Tibial nerve (tissue), 4 donors: ENCODE data around the gene MMEL1.

ENCODE experiments used
- EP300 ChIP-seq, 2 donors: sonication (generic); formaldehyde crosslinking; IDR thresholded peaks; one replicate each; pipeline ENCODE4 v1.6.1; 2017; ENCODE audit warnings: antibody characterized with exemption in 2 of 2, mild to moderate bottlenecking in 1 of 2
- POLR2A ChIP-seq, 2 donors: fragments of 450-650 bp; IDR thresholded peaks; one replicate each; pipeline ENCODE4 v1.6.1; 2017; ENCODE audit warnings: antibody characterized with exemption in 2 of 2, mild to moderate bottlenecking in 2 of 2, moderate library complexity in 2 of 2
- TF ChIP-seq, protein P1 (sequence below), 5 experiments: fragments of 200-600 bp in 3 of 5; fragments of 450-650 bp in 2 of 5; sonication (generic) in 3 of 5; IDR thresholded peaks; one replicate each; pipeline ENCODE4 v1.5.1; 2016 to 2019; ENCODE audit warnings: antibody characterized with exemption in 5 of 5, mild to moderate bottlenecking in 3 of 5, moderate library complexity in 2 of 5

DNA sequence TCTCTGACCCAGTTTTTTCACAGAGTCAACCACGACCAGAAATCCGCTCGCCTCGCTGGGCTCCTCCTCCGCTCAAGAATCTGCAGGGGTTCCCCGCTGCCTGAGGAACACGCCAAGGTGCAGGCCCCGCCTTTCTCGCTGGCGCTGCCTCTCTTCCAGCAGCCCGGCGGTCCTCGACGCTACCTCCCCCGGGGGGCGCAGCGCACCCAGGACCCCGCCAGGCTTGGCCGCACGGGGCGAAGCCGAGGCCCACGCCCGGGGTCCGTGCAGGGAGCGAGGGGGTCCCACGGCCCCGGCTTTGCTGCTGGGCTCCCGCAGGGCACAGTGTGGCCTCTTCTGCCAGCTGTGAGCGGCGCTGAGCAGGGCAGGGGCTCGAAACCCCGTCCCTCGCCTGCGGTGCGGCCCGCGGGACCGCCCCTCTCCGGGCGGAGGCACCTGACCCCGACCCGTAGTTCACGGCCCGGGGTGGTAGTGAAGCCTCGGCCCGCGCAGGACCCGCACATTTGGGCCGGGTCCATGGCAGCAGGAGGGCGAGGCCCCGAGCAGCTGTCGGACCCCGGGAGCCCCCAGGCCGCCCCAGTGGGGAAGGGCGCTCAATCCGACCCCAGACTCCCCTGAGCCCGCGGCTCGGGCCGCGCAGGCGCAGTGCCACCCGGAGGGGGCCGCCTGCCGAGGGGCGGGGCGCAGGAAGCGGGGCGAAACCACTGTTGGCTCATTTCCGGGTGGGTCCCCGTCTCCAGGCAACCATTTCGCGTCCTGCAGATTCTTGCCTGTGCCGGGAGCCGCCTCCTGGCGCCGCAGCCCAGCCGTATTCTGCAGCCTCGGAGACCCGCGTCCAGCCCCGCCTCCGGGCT, 10.0 kb upstream of the MMEL1 start:
- TF ChIP-seq, protein P1, sequence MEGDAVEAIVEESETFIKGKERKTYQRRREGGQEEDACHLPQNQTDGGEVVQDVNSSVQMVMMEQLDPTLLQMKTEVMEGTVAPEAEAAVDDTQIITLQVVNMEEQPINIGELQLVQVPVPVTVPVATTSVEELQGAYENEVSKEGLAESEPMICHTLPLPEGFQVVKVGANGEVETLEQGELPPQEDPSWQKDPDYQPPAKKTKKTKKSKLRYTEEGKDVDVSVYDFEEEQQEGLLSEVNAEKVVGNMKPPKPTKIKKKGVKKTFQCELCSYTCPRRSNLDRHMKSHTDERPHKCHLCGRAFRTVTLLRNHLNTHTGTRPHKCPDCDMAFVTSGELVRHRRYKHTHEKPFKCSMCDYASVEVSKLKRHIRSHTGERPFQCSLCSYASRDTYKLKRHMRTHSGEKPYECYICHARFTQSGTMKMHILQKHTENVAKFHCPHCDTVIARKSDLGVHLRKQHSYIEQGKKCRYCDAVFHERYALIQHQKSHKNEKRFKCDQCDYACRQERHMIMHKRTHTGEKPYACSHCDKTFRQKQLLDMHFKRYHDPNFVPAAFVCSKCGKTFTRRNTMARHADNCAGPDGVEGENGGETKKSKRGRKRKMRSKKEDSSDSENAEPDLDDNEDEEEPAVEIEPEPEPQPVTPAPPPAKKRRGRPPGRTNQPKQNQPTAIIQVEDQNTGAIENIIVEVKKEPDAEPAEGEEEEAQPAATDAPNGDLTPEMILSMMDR (IDR thresholded peaks at IDR 0.05), result peak in 1 of 5 experiments; percentile 35
- TF ChIP-seq POLR2A (IDR thresholded peaks at IDR 0.05) (peak; percentile 78 to 86), EP300 (IDR thresholded peaks at IDR 0.05) (peak; percentile 40 to 88)
